Endothelial cell of umbilical vein (primary cell): ENCODE results near the gene AKT3. TPM values are rescaled to one million over a fixed set of nuclear protein-coding genes. Genes with fewer than 3 reads are reported as not detected.

Source experiments
- BruUV-seq: library from RNA; stranded (reverse); fragments of 400-500 nt; replicated peaks from 2 replicates; lab custom pipeline; 2021; lab: Mats Ljungman, UMichigan
- CTCF ChIA-PET: fragments of 300-600, 350-600 bp; sonication (Branson Sonifier 250); formaldehyde crosslinking; loops from one replicate; lab custom pipeline; 2021; ENCODE audit warnings: antibody characterized with exemption, inconsistent platforms; lab: Charles Lee
- POLR2A ChIA-PET: fragments of 300-600, 350-600 bp; sonication (Branson Sonifier 250); formaldehyde crosslinking; loops from one replicate; lab custom pipeline; 2021; ENCODE audit warnings: antibody characterized with exemption, inconsistent platforms; lab: Charles Lee
- DNase-seq: peaks from one replicate; pipeline ENCODE4 v3.0.0-alpha.2; 2011; ENCODE audit warnings: low read depth, low spot score
- FAIRE-seq: peaks from 2 replicates; lab custom pipeline; 2011; peaks lifted over from hg19 to GRCh38; lab: Jason Lieb, UNC
- H2AFZ ChIP-seq: 2 replicates; pipeline ENCODE4 v1.6.0; 2012; ENCODE audit warnings: low read depth, low read length, control low read depth, inconsistent platforms
- H3K27ac ChIP-seq: 2 replicates; pipeline ENCODE4 v1.5.1; 2011; ENCODE audit warnings: low read depth, mild to moderate bottlenecking, control low read depth, low read length, moderate library complexity; ENCODE audit not compliant: insufficient read depth
- H3K27me3 ChIP-seq, 2 experiments: 2 replicates each; pipeline versions ENCODE4 v1.6.0 to v1.6.1; 2011; ENCODE audit warnings: low read length in 2 of 2, mixed read lengths in 1 of 2; ENCODE audit not compliant: control insufficient read depth in 2 of 2, insufficient read depth in 2 of 2
- H3K36me3 ChIP-seq, 2 experiments: 2 replicates in 1 of 2; 3 replicates in 1 of 2; pipeline ENCODE4 v1.5.1; 2011; ENCODE audit warnings: low read length in 2 of 2, mild to moderate bottlenecking in 1 of 2, moderate library complexity in 1 of 2; ENCODE audit not compliant: control insufficient read depth in 2 of 2, insufficient read depth in 2 of 2; ENCODE audit errors: extremely low read depth in 1 of 2
- H3K4me1 ChIP-seq: 3 replicates; pipeline ENCODE4 v1.5.1; 2011; ENCODE audit warnings: mild to moderate bottlenecking, low read length; ENCODE audit not compliant: control insufficient read depth, insufficient read depth; ENCODE audit errors: extremely low read depth
- H3K4me2 ChIP-seq: 2 replicates; pipeline ENCODE4 v1.6.1; 2011; ENCODE audit warnings: low read length, control low read depth, mixed read lengths; ENCODE audit not compliant: insufficient read depth
- H3K4me3 ChIP-seq, 3 experiments: fragments of 200-600 bp in 1 of 3; sonication (generic), shearing (Covaris generic) in 1 of 3; replicated peaks in 1 of 3; 2 replicates each; pipeline ENCODE4 v1.5.1; 2011 to 2016; ENCODE audit warnings: control low read depth in 3 of 3, low read length in 3 of 3, mild to moderate bottlenecking in 2 of 3, inconsistent platforms in 1 of 3, low read depth in 1 of 3, moderate library complexity in 1 of 3; ENCODE audit not compliant: insufficient read depth in 1 of 3
- H3K79me2 ChIP-seq: 2 replicates; pipeline ENCODE4 v1.6.0; 2012; ENCODE audit warnings: low read length, inconsistent platforms; ENCODE audit not compliant: control insufficient read depth, insufficient read depth
- H3K9ac ChIP-seq: replicated peaks from 2 replicates; pipeline ENCODE3; 2011; ENCODE audit warnings: low read length, control low read depth; ENCODE audit not compliant: insufficient read depth; ENCODE audit errors: extremely low read depth
- H3K9me1 ChIP-seq: replicated peaks from 3 replicates; pipeline ENCODE4 v1.6.0; 2011; ENCODE audit warnings: mild to moderate bottlenecking, low read length; ENCODE audit not compliant: control insufficient read depth, insufficient read depth; ENCODE audit errors: extremely low read depth
- H3K9me3 ChIP-seq: replicated peaks from 2 replicates; pipeline ENCODE4 v1.5.1; 2012; ENCODE audit warnings: low read length, inconsistent platforms; ENCODE audit not compliant: control insufficient read depth, insufficient read depth
- H4K20me1 ChIP-seq: replicated peaks from 2 replicates; pipeline ENCODE3; 2011; ENCODE audit warnings: mild to moderate bottlenecking, low read length; ENCODE audit not compliant: control insufficient read depth, insufficient read depth; ENCODE audit errors: extremely low read depth
- EZH2 ChIP-seq: IDR thresholded peaks from 2 replicates; pipeline ENCODE4 v1.6.1; 2012; ENCODE audit warnings: borderline replicate concordance, low read depth, mild to moderate bottlenecking, moderate library complexity, low read length, inconsistent platforms; ENCODE audit not compliant: severe bottlenecking
- FOS ChIP-seq: IDR thresholded peaks from 2 replicates; pipeline ENCODE4 v1.6.1; 2011; ENCODE audit warnings: mild to moderate bottlenecking, low read length, moderate library complexity, borderline replicate concordance; ENCODE audit not compliant: insufficient read depth
- GATA2 ChIP-seq: IDR thresholded peaks from 2 replicates; pipeline ENCODE4 v1.7.0; 2011; ENCODE audit warnings: low read depth, mild to moderate bottlenecking, moderate library complexity, mixed read lengths, low read length; ENCODE audit not compliant: insufficient read length, insufficient read depth
- JUN ChIP-seq: IDR thresholded peaks from 2 replicates; pipeline ENCODE4 v1.6.1; 2011; ENCODE audit warnings: borderline replicate concordance, low read depth; ENCODE audit not compliant: insufficient read length, insufficient read depth
- MAX ChIP-seq: IDR thresholded peaks from 2 replicates; pipeline ENCODE4 v1.6.1; 2011; ENCODE audit not compliant: insufficient read depth, insufficient read length
- MYC ChIP-seq: IDR thresholded peaks from one replicate; pipeline ENCODE4 v1.6.1; 2011; ENCODE audit warnings: mild to moderate bottlenecking, low read depth, low read length
- POLR2A ChIP-seq: IDR thresholded peaks from 2 replicates; pipeline ENCODE4 v1.6.1; 2012; ENCODE audit warnings: low read depth, mild to moderate bottlenecking, control low read depth, low read length
- POLR2AphosphoS5 ChIP-seq: IDR thresholded peaks from 2 replicates; pipeline ENCODE4 v1.6.1; 2012; ENCODE audit warnings: low read depth, mild to moderate bottlenecking, control low read depth, low read length, moderate library complexity; ENCODE audit not compliant: insufficient read depth
- dilution Hi-C: fragments of 300-500 bp; cut with MboI; formaldehyde crosslinking; loops from one replicate; pipeline ENCODE4 v1.15.0; 2019; ENCODE audit warnings: low sequenced_read_pairs; ENCODE audit not compliant: extremely low pct_ligation_motif_present
- intact Hi-C: fragments of 100-400 bp; cut with micrococcal nuclease; formaldehyde crosslinking; loops from one replicate; pipeline ENCODE4 v1.10.0; 2022
- polyA plus RNA-seq, 4 experiments: library from polyadenylated mRNA; depleted of rRNA in 3 of 4; stranded (reverse) in 3 of 4; unstranded in 1 of 4; fragments of >200 nt; gene quantifications; 2 replicates each; pipeline versions ENCODE4 v1.2.1 to v1.2.3, GENCODE V29; 2011 to 2012; ENCODE audit warnings: missing spikeins in 1 of 4
- total RNA-seq: library from RNA; stranded (reverse); gene quantifications from 2 replicates; pipeline ENCODE4 v1.2.3, GENCODE V29; 2021
- TF ChIP-seq, protein P1 (sequence below), 2 donors: IDR thresholded peaks; 1 replicate in 1 of 2; 2 replicates in 1 of 2; pipeline ENCODE4 v1.5.1; 2011; ENCODE audit warnings: low read length in 2 of 2, mild to moderate bottlenecking in 2 of 2, moderate library complexity in 2 of 2, control low read depth in 1 of 2, inconsistent platforms in 1 of 2, low read depth in 1 of 2; ENCODE audit not compliant: insufficient read depth in 1 of 2; ENCODE audit errors: extremely low read depth in 1 of 2

AKT3 gene
- total and polyA plus RNA-seq, 2 donors (not counting 3 experiments of a cell fraction or from before 2014, with no cell fraction given): 20.6 to 97.1 TPM

DNA sequence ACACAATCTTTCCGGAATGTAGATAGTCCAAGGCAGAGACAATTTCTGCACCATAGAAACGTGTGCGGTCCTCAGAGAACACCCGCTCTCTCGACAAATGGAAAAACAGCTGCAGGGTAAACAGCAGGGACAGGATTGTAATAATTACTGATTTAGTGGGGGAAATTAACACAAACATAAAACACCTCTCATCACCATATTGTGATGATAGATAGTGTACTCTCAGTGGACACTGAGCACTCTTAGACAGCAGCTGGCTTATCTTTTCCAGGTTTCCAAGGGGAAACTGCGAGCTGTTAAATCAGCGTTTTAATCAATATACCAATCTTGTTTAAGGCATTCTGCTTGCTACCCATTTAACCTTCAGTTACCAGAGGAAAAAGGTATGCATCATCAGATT, 277.1 kb downstream of the AKT3 start:
- H3K27me3 ChIP-seq: no peaks in the 10 kb centered on the region
- DNase-seq (no peak), FAIRE-seq (no peak)
- ChIA-PET POLR2A (no interaction called here), CTCF (no interaction called here)
- H3K9me3 ChIP-seq: no peaks in the 10 kb centered on the region
- H3K4me2 ChIP-seq: no peak overlapping the region
- no peak overlapping the region for H3K4me3 ChIP-seq
- no TSS peak for BruUV-seq
- no peaks in the 10 kb centered on the region for H3K9me1 ChIP-seq
- H4K20me1 ChIP-seq: no peaks in the 10 kb centered on the region
- no peaks in the 10 kb centered on the region for H3K36me3 ChIP-seq
- intact Hi-C loops (no loop called here), dilution Hi-C loops (no loop called here)
- TF ChIP-seq JUN (no peak), FOS (no peak), MAX (no peak), EZH2 (no peak), POLR2AphosphoS5 (no peak), GATA2 (no peak), POLR2A (no peak), MYC (no peak)
- TF ChIP-seq, protein P1, sequence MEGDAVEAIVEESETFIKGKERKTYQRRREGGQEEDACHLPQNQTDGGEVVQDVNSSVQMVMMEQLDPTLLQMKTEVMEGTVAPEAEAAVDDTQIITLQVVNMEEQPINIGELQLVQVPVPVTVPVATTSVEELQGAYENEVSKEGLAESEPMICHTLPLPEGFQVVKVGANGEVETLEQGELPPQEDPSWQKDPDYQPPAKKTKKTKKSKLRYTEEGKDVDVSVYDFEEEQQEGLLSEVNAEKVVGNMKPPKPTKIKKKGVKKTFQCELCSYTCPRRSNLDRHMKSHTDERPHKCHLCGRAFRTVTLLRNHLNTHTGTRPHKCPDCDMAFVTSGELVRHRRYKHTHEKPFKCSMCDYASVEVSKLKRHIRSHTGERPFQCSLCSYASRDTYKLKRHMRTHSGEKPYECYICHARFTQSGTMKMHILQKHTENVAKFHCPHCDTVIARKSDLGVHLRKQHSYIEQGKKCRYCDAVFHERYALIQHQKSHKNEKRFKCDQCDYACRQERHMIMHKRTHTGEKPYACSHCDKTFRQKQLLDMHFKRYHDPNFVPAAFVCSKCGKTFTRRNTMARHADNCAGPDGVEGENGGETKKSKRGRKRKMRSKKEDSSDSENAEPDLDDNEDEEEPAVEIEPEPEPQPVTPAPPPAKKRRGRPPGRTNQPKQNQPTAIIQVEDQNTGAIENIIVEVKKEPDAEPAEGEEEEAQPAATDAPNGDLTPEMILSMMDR (IDR thresholded peaks at IDR 0.05; ENCODE audit: extremely low read depth in 1 of 2, insufficient read depth in 1 of 2, low read depth in 1 of 2, low read length in 2 of 2): no peak
- peaks cover 3% of the 10 kb centered on the region for H3K4me1 ChIP-seq
- no peak overlapping the region for H3K9ac ChIP-seq
- no peak overlapping the region for H3K27ac ChIP-seq
- H3K79me2 ChIP-seq: no peaks in the 10 kb centered on the region
- H2AFZ ChIP-seq: no peak overlapping the region
